Epithelial cell of prostate (primary cell): Measurements from ENCODE around the gene WDR6.

Experiments used
- DNase-seq: peaks from one replicate; pipeline ENCODE4 v3.0.0-alpha.2; 2011; ENCODE audit warnings: low read depth, low spot score
- H3K27ac ChIP-seq: fragments of 450-650 bp; 2 replicates; pipeline ENCODE4 v1.5.1; 2017; ENCODE audit warnings: mild to moderate bottlenecking

Gene WDR6, protein sequence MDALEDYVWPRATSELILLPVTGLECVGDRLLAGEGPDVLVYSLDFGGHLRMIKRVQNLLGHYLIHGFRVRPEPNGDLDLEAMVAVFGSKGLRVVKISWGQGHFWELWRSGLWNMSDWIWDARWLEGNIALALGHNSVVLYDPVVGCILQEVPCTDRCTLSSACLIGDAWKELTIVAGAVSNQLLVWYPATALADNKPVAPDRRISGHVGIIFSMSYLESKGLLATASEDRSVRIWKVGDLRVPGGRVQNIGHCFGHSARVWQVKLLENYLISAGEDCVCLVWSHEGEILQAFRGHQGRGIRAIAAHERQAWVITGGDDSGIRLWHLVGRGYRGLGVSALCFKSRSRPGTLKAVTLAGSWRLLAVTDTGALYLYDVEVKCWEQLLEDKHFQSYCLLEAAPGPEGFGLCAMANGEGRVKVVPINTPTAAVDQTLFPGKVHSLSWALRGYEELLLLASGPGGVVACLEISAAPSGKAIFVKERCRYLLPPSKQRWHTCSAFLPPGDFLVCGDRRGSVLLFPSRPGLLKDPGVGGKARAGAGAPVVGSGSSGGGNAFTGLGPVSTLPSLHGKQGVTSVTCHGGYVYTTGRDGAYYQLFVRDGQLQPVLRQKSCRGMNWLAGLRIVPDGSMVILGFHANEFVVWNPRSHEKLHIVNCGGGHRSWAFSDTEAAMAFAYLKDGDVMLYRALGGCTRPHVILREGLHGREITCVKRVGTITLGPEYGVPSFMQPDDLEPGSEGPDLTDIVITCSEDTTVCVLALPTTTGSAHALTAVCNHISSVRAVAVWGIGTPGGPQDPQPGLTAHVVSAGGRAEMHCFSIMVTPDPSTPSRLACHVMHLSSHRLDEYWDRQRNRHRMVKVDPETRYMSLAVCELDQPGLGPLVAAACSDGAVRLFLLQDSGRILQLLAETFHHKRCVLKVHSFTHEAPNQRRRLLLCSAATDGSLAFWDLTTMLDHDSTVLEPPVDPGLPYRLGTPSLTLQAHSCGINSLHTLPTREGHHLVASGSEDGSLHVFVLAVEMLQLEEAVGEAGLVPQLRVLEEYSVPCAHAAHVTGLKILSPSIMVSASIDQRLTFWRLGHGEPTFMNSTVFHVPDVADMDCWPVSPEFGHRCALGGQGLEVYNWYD

DNA sequence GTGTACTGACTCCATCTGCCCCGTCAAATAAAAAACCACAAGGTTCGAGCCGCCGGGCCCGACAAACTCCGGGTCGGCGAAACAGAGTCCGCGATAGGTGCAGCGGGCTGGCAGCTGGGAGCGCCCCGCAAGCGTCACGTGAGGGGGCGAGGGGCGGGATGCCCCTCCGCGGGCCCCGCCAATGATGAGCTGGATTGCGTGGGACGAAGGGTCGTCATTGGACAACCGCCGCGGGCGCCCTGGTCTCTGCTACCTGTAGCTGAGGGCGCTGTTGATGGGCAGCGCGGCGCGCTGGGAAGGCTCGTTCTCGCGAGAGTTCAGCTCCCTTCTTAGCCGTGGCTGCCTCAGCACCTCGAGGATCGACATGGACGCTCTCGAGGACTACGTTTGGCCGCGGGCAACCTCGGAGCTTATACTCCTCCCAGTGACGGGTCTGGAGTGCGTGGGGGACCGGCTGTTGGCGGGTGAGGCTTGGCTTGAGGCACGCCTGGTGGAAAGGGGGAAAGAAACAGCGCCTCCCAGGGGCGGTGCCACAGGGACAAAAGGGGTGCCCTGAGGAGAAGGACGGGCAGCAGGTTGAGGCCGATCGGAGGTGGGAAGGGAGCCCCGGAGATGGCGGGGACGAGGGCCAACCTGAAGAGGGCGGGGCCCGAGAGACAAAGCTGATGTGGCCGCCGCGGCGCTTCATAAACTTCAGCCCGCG lies at the start of gene WDR6:
WDR6 (plus strand) TSS at position 324 of the 703 bp plus-strand sequence; CDS start at position 365, 41 bp downstream.
- peak; percentile 89 for DNase-seq

DNA sequence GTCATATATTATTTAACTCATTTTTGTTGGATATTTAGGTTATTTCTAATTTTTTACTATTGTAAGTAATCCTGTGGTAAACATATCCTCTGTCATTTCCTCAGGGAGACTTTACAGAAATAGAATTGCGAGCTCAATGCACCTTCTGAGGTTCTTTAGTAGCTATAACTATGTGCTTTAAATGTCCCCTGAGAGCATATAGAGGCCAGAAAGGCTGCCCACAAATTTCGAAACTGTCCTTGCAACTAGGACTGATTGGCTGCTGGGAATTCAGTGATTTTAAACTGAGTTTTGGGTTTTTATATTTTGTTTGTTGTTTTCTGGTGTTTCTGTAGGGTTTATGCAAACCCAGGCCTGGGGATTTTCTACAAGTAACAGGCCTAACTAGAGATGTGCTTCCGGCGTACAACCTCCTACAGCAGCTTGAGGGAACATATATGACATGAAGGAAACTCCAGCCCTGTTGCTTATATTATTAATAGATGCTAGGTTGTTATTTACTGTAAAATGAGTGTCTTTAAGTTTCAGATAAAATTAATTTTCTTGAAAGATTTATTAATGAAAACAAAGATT lies 46.3 kb upstream of the WDR6 start:
- no peak for DNase-seq
- no peak overlapping the region for H3K27ac ChIP-seq

More for the DNA sequence above, at the start of gene WDR6:
- H3K27ac ChIP-seq, result peak within 1 kb of the TSS; percentile 84

DNA sequence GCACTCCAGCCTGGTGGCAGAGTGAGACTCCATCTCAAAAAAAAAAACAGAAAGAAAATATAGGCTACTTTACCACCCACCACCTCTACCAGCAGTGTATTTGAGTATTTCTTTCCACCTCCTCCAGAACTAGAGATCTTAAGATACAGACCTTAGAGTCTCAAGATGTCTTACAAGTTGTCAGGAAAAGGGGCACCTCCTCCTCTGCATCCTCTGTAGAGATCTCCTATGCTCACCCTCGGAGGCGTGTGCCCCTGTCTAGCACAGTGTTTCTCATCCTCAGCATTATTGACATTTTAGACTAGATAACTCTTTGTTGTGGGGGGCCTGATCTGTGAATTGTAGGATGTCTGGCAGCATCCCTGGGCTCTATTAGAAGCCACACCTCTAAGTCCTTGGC lies 44.9 kb upstream of the WDR6 start:
- DNase-seq, result no peak
- H3K27ac ChIP-seq, result no peak overlapping the region

DNA sequence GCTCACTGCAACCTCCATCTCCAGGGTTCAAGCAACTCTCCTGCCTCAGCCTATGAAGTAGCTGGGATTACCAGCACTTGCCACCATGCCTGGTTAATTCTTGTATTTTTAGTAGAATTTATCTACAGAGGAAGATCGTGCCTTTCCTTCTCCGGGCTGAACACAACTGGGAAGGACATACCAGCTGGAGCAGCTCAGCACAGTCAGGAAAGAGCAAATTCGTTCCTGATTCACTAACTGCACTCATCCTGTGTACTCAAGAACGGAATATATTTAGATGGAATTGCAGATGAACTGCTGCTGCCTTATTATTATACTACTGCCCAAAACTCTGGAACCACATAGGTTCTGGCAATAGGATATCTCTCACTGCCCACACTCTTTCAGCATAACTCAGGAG lies 44.3 kb upstream of the WDR6 start:
- no peak for DNase-seq
- H3K27ac ChIP-seq, result no peak overlapping the region

DNA sequence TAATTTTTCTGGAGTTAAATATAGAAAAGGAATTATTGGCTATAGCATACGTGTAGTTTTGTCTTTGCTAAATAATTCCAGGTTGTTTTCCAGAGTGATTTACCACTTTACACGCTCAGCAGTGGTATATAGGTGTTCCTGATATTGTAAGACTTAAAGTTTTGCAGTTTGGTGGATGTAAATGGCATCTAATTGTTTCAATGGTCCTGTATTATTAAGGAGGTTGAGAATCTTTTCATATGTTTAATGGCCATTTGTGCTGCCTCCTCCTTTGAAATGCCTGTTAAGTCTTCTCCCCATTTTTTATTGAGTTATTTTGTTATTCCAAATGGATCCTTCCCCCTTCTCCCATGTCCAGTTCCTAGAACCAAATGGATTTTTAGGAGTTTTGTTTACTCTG lies 43.6 kb upstream of the WDR6 start:
- no peak overlapping the region for H3K27ac ChIP-seq
- no peak for DNase-seq

DNA sequence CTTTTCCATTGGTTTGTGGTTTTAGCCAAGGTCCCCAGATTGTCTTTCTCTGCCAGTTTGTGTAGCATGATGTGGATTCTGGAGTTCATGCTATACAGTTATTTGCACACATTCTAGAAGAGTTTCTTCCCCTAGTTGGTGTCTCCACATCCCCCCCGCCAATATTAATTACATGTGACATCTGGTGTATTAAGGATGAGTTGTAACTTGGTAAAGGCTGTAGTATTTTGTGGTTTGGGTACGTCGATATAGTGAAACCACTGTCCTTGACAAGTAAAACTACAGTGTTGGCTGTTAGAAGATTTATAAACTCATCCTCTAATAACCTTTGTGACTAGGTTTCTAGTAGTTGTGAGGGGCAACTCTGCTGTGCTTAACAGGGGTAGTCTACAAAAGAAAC lies 40.8 kb upstream of the WDR6 start:
- DNase-seq, result no peak
- H3K27ac ChIP-seq, result no peak overlapping the region

DNA sequence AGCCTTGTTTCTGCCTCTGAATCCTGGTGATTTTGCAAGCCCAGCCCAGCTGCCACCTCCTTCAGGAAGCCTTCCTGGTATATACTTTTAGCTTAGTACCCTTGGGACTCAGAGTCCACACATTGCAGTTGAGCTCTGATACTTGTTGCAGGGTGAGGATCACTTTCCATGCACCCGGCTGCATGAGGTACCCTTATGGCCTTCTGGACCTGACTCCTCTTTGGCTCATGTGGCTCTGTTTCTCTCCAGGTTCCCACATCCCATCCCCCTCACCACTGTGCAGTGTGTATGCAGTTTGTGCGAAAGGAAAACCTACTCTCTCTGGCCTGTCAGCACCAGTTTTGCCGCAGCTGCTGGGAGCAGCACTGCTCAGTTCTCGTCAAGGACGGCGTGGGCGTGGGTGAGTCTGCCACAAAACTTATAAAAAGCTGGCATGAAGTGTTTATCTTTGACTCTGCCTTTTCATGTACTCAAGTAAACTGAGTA lies 40.3 kb upstream of the WDR6 start:
- no peak overlapping the region for H3K27ac ChIP-seq
- DNase-seq, result no peak

DNA sequence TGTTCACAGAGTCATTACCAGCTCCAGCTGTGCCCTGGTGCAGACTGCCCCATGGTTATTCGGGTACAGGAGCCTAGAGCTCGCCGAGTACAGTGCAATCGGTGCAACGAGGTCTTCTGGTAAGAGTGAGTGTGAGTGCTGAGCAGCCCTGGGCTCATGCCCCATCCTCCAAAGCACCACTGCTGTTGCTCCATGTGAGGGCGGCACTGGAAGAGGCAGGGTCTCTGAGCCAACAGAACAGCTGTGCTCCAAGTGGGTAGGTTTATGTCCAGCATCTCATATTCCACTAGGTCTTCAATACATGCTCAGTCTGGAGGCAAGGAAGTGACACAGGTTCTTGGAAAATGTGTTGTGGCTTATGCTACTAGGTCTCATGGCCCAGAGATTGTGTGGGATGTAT lies 36.6 kb upstream of the WDR6 start:
- no peak overlapping the region for H3K27ac ChIP-seq
- no peak for DNase-seq

DNA sequence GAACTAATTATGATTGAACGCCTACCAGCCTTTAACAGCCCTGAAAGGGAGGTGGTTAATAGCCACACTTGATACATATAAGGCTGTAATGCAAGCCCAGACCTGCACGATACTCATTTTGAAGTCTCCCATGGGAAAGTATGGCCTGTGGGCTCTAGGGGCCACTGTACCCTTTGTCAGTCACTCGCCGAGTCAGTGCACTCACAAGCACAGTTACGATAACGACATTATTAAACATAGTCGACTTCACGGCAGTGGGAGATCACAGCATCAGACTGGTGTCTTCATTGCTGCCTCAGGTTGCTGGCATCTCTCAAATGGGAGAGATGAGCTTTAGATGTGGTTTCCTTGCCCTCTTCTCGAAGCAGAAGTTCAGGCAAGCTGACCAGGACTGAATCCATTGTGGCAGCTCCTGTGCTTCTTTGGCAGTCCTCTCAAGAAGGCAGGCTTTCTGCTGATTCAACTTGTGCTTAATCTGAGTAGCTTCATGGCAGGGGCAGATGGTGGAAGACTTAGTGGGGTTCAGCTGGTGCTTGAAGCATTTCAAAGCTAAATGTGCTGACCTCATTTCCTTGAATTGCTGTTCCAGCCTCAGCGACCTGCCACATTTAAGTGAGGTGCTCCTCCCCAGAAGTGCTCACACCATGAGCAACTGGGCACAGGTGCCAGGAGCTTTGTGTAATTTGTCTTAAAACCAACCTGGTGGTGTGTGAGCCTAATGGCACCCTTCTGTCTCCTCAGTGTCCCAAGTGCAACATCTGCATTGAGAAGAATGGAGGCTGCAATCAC lies 32.9 kb upstream of the WDR6 start:
- no peak overlapping the region for H3K27ac ChIP-seq
- DNase-seq, result no peak

DNA sequence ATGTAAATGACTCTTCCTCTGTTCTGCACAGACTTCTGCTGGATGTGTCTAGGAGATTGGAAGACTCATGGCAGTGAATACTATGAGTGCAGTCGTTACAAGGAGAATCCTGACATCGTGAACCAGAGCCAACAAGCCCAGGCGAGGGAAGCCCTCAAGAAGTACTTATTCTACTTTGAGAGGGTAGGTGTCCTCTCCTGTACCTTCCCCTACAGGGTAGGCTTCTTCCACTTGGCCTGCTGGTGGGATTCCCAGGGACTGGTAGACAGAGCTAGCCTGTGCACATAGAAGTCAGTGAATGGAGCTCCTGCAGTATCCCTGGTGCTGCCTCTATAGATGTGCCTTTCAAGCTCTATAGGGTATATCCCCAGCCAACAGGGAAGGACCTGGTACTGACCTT lies 27.7 kb upstream of the WDR6 start:
- DNase-seq, result no peak
- H3K27ac ChIP-seq, result no peak overlapping the region

DNA sequence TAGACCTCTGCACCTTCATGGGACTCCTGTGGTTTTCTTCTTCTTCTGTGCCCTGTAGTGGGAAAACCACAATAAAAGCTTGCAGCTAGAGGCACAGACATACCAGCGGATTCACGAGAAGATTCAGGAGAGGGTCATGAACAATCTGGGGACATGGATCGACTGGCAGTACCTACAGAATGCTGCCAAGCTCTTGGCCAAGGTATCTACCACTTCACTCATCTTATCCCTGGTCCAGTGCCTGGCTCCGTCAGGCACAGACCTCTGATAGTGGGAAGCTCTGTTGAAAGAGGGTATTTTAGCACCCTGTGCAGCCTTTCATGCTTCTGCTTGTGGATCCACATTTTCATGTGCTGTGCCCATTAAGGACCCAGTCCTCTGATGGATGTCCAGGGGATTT lies 26.9 kb upstream of the WDR6 start:
- H3K27ac ChIP-seq, result no peak overlapping the region
- no peak for DNase-seq

DNA sequence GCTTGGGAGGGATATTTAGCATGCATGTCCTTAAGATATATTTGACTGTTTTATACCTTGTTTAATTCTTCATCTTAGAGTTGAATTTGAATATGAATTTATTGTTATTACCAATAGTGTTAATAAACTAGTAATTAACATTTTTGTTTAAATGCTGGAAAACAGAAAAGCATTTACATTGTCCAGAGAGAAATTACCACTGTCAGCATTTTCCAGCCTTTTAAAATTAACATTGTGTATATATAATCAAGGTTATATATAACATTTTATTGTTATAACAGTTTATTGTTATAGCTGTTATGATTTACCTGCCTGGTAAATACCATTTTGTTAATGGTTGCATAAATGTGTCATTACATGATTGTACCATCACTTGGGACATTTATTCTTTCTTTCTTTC lies 25.2 kb upstream of the WDR6 start:
- no peak overlapping the region for H3K27ac ChIP-seq
- DNase-seq, result no peak

DNA sequence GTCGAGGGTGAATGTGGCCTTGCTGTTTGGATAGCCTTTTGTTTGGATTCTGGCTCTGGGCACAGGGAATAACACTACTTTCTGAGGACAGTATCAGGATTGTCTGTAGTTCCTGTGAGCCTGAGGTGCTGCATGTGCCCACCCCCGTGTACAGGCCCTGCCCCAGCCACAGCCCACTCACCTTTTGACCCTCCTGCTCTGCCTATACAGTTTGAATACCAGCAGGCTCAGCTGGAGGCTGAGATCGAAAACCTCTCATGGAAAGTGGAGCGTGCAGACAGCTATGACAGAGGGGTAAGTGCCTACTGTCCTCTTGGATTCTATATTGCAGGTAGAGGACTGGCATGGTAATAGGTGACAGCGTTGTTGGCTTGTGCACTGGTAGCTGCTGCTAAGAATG lies 24.5 kb upstream of the WDR6 start:
- H3K27ac ChIP-seq, result no peak overlapping the region
- no peak for DNase-seq

DNA sequence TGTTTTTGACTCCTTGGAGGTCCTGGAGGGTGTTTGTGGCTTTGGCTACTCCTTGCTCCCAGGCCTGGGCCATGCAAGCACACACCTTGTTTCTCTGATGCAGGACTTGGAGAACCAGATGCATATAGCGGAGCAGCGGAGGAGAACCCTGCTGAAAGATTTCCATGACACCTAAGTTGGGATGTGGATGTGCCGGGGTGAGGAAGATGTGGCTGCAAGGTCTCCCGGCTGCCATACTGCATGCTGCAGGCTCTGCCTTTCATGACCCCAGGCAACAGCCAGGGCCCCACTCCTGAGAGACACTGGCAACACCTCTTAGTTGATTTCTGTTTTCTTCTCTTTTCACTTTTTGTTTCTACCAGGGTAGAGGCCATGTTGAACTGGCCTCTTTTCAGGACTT lies 24.1 kb upstream of the WDR6 start:
- no peak overlapping the region for H3K27ac ChIP-seq
- no peak for DNase-seq

DNA sequence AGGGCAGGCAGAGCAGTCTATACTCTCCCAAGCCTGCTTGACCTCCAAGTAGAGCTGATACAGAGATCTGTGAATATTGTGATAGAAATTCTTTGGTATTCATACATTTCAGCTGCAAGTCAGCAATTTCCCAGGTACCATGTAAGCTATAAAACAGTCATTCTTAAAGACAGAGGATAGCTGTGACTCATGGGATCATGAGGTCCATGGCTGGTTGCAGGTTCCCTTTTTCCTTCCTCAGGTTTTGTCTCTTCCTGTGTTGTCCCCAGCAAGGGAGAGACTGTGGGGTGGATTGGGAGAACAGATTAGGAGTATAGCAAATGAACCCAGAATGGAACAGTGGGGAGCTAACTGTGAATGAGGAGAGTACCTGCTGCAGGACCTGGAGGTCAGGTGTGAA lies 22.5 kb upstream of the WDR6 start:
- H3K27ac ChIP-seq, result peak overlapping the region; percentile 9
- DNase-seq, result no peak

DNA sequence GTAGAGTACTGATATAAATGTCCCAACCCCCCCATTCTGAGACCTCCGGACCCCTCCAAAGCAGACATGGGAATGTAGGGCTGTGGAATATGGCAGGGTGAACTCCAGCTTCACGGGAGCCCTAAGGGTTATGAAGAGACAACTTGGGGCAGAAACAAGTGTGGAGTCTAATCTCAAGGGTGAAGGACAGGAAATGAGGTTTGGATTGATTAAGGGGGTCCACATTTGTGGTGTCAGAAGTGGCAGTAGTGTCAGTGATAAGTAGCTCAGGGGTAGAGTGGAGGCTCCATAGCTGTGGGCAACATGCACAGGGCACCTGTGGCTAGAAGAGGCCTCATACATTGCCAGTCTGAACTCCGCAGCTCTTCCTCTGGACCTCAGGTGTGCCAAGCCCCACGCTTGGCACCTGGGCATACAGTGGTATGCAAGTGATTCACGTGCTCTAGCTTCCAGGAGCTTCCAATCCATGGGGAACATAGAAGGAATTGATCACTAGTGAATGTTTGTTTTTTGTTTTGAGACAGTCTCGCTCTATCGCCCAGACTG lies 21.3 kb upstream of the WDR6 start:
- no peak for DNase-seq
- H3K27ac ChIP-seq, result no peak overlapping the region

DNA sequence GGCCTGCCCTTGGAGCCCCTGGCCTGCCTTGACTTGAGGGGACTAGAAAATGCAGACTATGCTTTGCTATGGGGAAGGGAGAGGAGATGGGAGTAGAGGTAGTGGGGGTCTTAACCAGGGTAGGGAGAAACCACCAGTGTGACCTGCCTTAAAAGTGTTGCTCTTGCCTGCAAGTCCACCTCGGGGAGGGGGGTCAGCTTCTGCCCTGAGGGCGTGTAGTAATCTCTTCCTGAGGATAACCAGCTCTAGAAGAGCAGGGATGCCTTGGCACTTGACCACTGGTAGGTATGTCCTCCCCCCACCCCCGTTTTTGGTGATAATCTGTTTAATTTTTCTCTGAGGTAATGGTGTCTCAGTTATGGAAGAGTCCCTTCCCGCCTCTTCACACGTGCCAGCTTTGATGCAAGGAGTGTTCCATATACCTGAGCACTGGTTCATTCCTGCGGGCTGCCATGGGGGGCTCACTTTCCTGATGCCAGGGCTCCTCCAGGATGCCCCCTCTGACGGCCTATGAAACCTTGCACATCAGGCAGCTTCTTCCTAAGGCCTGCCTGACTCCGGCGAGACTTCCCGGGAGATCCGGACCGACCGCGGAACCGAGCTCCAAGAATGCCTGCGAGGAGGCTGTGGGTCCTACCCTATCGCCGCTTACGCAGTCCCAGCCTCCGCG lies 17.9 kb upstream of the WDR6 start:
- DNase-seq, result no peak
- peak overlapping the region; percentile 49 for H3K27ac ChIP-seq
